Measurements from ENCODE around the gene CEP78. TPM values are rescaled to one million over a fixed set of nuclear protein-coding genes. Genes with fewer than 3 reads are reported as not detected.

The CEP78 gene
- total RNA-seq, 1 experiment from 2014 or later = 48.1 TPM

- BruUV-seq (replicated peaks) = no TSS peak
- Histone ChIP-seq H3K9ac (ENCODE audit: low read length) (no peak overlapping the region), H3K27me3 (ENCODE audit: insufficient read depth, low read length) (no peaks in the 10 kb centered on the region), H3K4me2 (ENCODE audit: low read length) (no peak overlapping the region), H3K79me2 (ENCODE audit: insufficient read depth, low read length) (no peaks in the 10 kb centered on the region), H3K9me2 (ENCODE audit: insufficient read depth) (no peaks in the 10 kb centered on the region), H3K36me3 (ENCODE audit: control insufficient read depth in 1 of 2, insufficient read depth in 2 of 2, low read length in 2 of 2) (no peaks in the 10 kb centered on the region), H3K4me3 (replicated peaks in 1 of 2; ENCODE audit: low read depth in 1 of 2, low read length in 2 of 2) (no peak overlapping the region), H3K27ac (ENCODE audit: low read depth, low read length) (no peak overlapping the region), H2AFZ (ENCODE audit: low read depth, low read length, poor library complexity, severe bottlenecking) (no peak overlapping the region), H4K20me1 (ENCODE audit: insufficient read depth) (no peaks in the 10 kb centered on the region), H3K9me3 (ENCODE audit: control insufficient read depth in 1 of 2, insufficient read depth in 1 of 2, low read depth in 1 of 2, low read length in 2 of 2) (no peaks in the 10 kb centered on the region), H3K4me1 (ENCODE audit: control insufficient read depth in 1 of 2, insufficient read depth in 2 of 2, low read length in 2 of 2) (no peaks in the 10 kb centered on the region)
- no peak for ATAC-seq
- no peak for DNase-seq (ENCODE audit: low read depth, low spot score)
- ChIA-PET POLR2A (no interaction called here), CTCF (no interaction called here), RAD21 (ENCODE audit: low non-redundant PET in 1 of 2, low total read pairs in 2 of 2, uncharacterized antibody in 2 of 2, unreplicated experiment in 2 of 2) (no interaction called here)
- TF ChIP-seq SIN3A (IDR thresholded peaks at IDR 0.05; ENCODE audit: low read depth) = no peak
- no peak for TF ChIP-seq ZFX (IDR thresholded peaks at IDR 0.05)
- no peak for TF ChIP-seq SP1 (IDR thresholded peaks at IDR 0.05; ENCODE audit: low read depth)
- no peak for TF ChIP-seq TCF7L2 (IDR thresholded peaks at IDR 0.05; ENCODE audit: borderline replicate concordance, extremely low read depth, insufficient read depth, insufficient read length)
- TF ChIP-seq, protein P1, sequence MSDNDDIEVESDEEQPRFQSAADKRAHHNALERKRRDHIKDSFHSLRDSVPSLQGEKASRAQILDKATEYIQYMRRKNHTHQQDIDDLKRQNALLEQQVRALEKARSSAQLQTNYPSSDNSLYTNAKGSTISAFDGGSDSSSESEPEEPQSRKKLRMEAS (IDR thresholded peaks at IDR 0.05) = no peak
- TF ChIP-seq CEBPB (IDR thresholded peaks at IDR 0.05; ENCODE audit: low read depth) = no peak
- TF ChIP-seq POLR2A (IDR thresholded peaks at IDR 0.05; ENCODE audit: borderline replicate concordance, extremely low read depth, insufficient read depth, insufficient read length) = no peak
- intact Hi-C loops (cut with micrococcal nuclease) = no loop called here
These were observed 23.0 kb upstream of the CEP78 start for GRCh38 chr9:78212868-78213267.

GRCh38 chr9:78213712-78214111, 22.2 kb upstream of the CEP78 start:
- H3K4me1 ChIP-seq (ENCODE audit: control insufficient read depth in 1 of 2, insufficient read depth in 2 of 2, low read length in 2 of 2) = no peaks in the 10 kb centered on the region
- TF ChIP-seq EGR1 (IDR thresholded peaks at IDR 0.05; ENCODE audit: low read depth) = no peak
- TF ChIP-seq, protein P2, sequence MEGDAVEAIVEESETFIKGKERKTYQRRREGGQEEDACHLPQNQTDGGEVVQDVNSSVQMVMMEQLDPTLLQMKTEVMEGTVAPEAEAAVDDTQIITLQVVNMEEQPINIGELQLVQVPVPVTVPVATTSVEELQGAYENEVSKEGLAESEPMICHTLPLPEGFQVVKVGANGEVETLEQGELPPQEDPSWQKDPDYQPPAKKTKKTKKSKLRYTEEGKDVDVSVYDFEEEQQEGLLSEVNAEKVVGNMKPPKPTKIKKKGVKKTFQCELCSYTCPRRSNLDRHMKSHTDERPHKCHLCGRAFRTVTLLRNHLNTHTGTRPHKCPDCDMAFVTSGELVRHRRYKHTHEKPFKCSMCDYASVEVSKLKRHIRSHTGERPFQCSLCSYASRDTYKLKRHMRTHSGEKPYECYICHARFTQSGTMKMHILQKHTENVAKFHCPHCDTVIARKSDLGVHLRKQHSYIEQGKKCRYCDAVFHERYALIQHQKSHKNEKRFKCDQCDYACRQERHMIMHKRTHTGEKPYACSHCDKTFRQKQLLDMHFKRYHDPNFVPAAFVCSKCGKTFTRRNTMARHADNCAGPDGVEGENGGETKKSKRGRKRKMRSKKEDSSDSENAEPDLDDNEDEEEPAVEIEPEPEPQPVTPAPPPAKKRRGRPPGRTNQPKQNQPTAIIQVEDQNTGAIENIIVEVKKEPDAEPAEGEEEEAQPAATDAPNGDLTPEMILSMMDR (IDR thresholded peaks at IDR 0.05 in 2 of 3, conservative IDR thresholded peaks at IDR 0.05 in 1 of 3; ENCODE audit: borderline replicate concordance in 1 of 3, insufficient read depth in 1 of 3, low read depth in 2 of 3, low read length in 2 of 3) = peak; percentile 7 to 30 (median 17); a peak in 3 of 6 replicates
- peak; percentile 45; the same call in 1 of the 2 replicates for TF ChIP-seq RAD21 (IDR thresholded peaks at IDR 0.05; ENCODE audit: low read depth)
- no peaks in the 10 kb centered on the region for H3K27me3 ChIP-seq (ENCODE audit: insufficient read depth, low read length)
- no peaks in the 10 kb centered on the region for H3K36me3 ChIP-seq (ENCODE audit: control insufficient read depth in 1 of 2, insufficient read depth in 2 of 2, low read length in 2 of 2)
- no peak overlapping the region; the same call in 1 of the 2 replicates for H3K4me2 ChIP-seq (ENCODE audit: low read length)
- no peaks in the 10 kb centered on the region for H4K20me1 ChIP-seq (ENCODE audit: insufficient read depth)
- no peak for DNase-seq (ENCODE audit: low read depth, low spot score)
- POLR2A ChIA-PET = no interaction called here
- H2AFZ ChIP-seq (ENCODE audit: low read depth, low read length, poor library complexity, severe bottlenecking) = peak overlapping the region; percentile 70
- CTCF ChIA-PET = no interaction called here
- no peak overlapping the region for H3K4me3 ChIP-seq (replicated peaks in 1 of 2; ENCODE audit: low read depth in 1 of 2, low read length in 2 of 2)
- H3K79me2 ChIP-seq (ENCODE audit: insufficient read depth, low read length) = no peaks in the 10 kb centered on the region
- intact Hi-C loops (cut with micrococcal nuclease) = no loop called here
- RAD21 ChIA-PET (ENCODE audit: low non-redundant PET in 1 of 2, low total read pairs in 2 of 2, uncharacterized antibody in 2 of 2, unreplicated experiment in 2 of 2) = no interaction called here
- H3K9me2 ChIP-seq (ENCODE audit: insufficient read depth) = no peaks in the 10 kb centered on the region
- H3K27ac ChIP-seq (ENCODE audit: low read depth, low read length) = no peak overlapping the region
- H3K9me3 ChIP-seq (ENCODE audit: control insufficient read depth in 1 of 2, insufficient read depth in 1 of 2, low read depth in 1 of 2, low read length in 2 of 2) = no peaks in the 10 kb centered on the region
- H3K9ac ChIP-seq (ENCODE audit: low read length) = no peak overlapping the region
- no TSS peak for BruUV-seq (replicated peaks)
- ATAC-seq = no peak
